ENCODE measurements around the gene ARHGAP19. TPM values are rescaled to one million over a fixed set of nuclear protein-coding genes. Genes with fewer than 3 reads are reported as not detected.

The ARHGAP19 gene
- total and polyA plus RNA-seq, 2 experiments from 2014 or later: 2.7 to 8.7 TPM

- Histone ChIP-seq H3K9me2 (replicated peaks; ENCODE audit: insufficient read depth) (no peaks in the 10 kb centered on the region), H3K27ac (no peak overlapping the region), H2AFZ (no peak overlapping the region), H3K79me2 (no peaks in the 10 kb centered on the region), H3K9me3 (ENCODE audit: low read depth) (no peaks in the 10 kb centered on the region), H4K20me1 (ENCODE audit: insufficient read depth, poor library complexity, severe bottlenecking) (no peaks in the 10 kb centered on the region), H3K4me2 (peak overlapping the region; percentile 3), H3K27me3 (peaks cover 58% of the 10 kb centered on the region), H3K4me3 (no peak overlapping the region), H3K4me1 (ENCODE audit: insufficient read depth) (no peaks in the 10 kb centered on the region), H3K36me3 (replicated peaks; ENCODE audit: insufficient read depth, low read depth) (no peaks in the 10 kb centered on the region)
- 47% methylated on average over 6 of the region's 6 CpGs for WGBS (ENCODE audit: low lambda C conversion rate, missing lambda C conversion rate)
- DNase-seq (ENCODE audit: low spot score): no peak
- no peak for TF ChIP-seq EZH2 (IDR thresholded peaks at IDR 0.05; ENCODE audit: borderline replicate concordance)
- TF ChIP-seq CTCF (IDR thresholded peaks at IDR 0.05; ENCODE audit: poor library complexity): no peak
- no peak for TF ChIP-seq EZH2phosphoT487 (IDR thresholded peaks at IDR 0.05; ENCODE audit: low read depth, severe bottlenecking, unreplicated experiment)
Measured at GRCh38 chr10:97179311-97179710, 113.1 kb downstream of the ARHGAP19 start.

- Histone ChIP-seq H3K4me1 (ENCODE audit: insufficient read depth) (no peaks in the 10 kb centered on the region), H3K27ac (no peak overlapping the region), H4K20me1 (ENCODE audit: insufficient read depth, poor library complexity, severe bottlenecking) (no peaks in the 10 kb centered on the region), H2AFZ (no peak overlapping the region), H3K9me3 (ENCODE audit: low read depth) (no peaks in the 10 kb centered on the region), H3K27me3 (peaks cover 45% of the 10 kb centered on the region), H3K4me3 (no peak overlapping the region), H3K79me2 (no peaks in the 10 kb centered on the region), H3K36me3 (replicated peaks; ENCODE audit: insufficient read depth, low read depth) (no peaks in the 10 kb centered on the region), H3K9me2 (replicated peaks; ENCODE audit: insufficient read depth) (no peaks in the 10 kb centered on the region), H3K4me2 (no peak overlapping the region)
- no peak for DNase-seq (ENCODE audit: low spot score)
- WGBS (ENCODE audit: low lambda C conversion rate, missing lambda C conversion rate): 50% methylated on average over 5 of the region's 5 CpGs
- TF ChIP-seq CTCF (IDR thresholded peaks at IDR 0.05; ENCODE audit: poor library complexity): no peak
- no peak for TF ChIP-seq EZH2phosphoT487 (IDR thresholded peaks at IDR 0.05; ENCODE audit: low read depth, severe bottlenecking, unreplicated experiment)
- TF ChIP-seq EZH2 (IDR thresholded peaks at IDR 0.05; ENCODE audit: borderline replicate concordance): no peak
Measured at GRCh38 chr10:97178074-97178473, 114.4 kb downstream of the ARHGAP19 start.

GRCh38 chr10:97176226-97176625 is 116.2 kb downstream of the ARHGAP19 start:
- no peaks in the 10 kb centered on the region for H3K9me3 ChIP-seq (ENCODE audit: low read depth)
- no peak overlapping the region for H3K4me3 ChIP-seq
- no peaks in the 10 kb centered on the region for H4K20me1 ChIP-seq (ENCODE audit: insufficient read depth, poor library complexity, severe bottlenecking)
- H3K27me3 ChIP-seq: peaks cover 39% of the 10 kb centered on the region
- WGBS (ENCODE audit: low lambda C conversion rate, missing lambda C conversion rate): 79% methylated on average over 5 of the region's 5 CpGs
- no peaks in the 10 kb centered on the region for H3K4me1 ChIP-seq (ENCODE audit: insufficient read depth)
- TF ChIP-seq CTCF (IDR thresholded peaks at IDR 0.05; ENCODE audit: poor library complexity): no peak
- no peak for TF ChIP-seq EZH2phosphoT487 (IDR thresholded peaks at IDR 0.05; ENCODE audit: low read depth, severe bottlenecking, unreplicated experiment)
- H3K4me2 ChIP-seq: no peak overlapping the region
- no peaks in the 10 kb centered on the region for H3K9me2 ChIP-seq (replicated peaks; ENCODE audit: insufficient read depth)
- no peaks in the 10 kb centered on the region for H3K79me2 ChIP-seq
- H2AFZ ChIP-seq: no peak overlapping the region
- DNase-seq (ENCODE audit: low spot score): no peak
- H3K36me3 ChIP-seq (replicated peaks; ENCODE audit: insufficient read depth, low read depth): no peaks in the 10 kb centered on the region
- H3K27ac ChIP-seq: no peak overlapping the region

- H3K9me2 ChIP-seq (replicated peaks; ENCODE audit: insufficient read depth): no peaks in the 10 kb centered on the region
- H3K79me2 ChIP-seq: no peaks in the 10 kb centered on the region
- H2AFZ ChIP-seq: no peak overlapping the region
- no peaks in the 10 kb centered on the region for H4K20me1 ChIP-seq (ENCODE audit: insufficient read depth, poor library complexity, severe bottlenecking)
- H3K4me1 ChIP-seq (ENCODE audit: insufficient read depth): no peaks in the 10 kb centered on the region
- no peak for TF ChIP-seq EZH2 (IDR thresholded peaks at IDR 0.05; ENCODE audit: borderline replicate concordance)
- TF ChIP-seq CTCF (IDR thresholded peaks at IDR 0.05; ENCODE audit: poor library complexity): no peak
- no peak for TF ChIP-seq EZH2phosphoT487 (IDR thresholded peaks at IDR 0.05; ENCODE audit: low read depth, severe bottlenecking, unreplicated experiment)
- no peak overlapping the region for H3K4me2 ChIP-seq
- H3K4me3 ChIP-seq: no peak overlapping the region
- H3K9me3 ChIP-seq (ENCODE audit: low read depth): no peaks in the 10 kb centered on the region
- WGBS (ENCODE audit: low lambda C conversion rate, missing lambda C conversion rate): 95% methylated on average over 4 of the region's 4 CpGs
- peaks cover 35% of the 10 kb centered on the region for H3K27me3 ChIP-seq
- H3K27ac ChIP-seq: no peak overlapping the region
- DNase-seq (ENCODE audit: low spot score): no peak
- H3K36me3 ChIP-seq (replicated peaks; ENCODE audit: insufficient read depth, low read depth): no peaks in the 10 kb centered on the region
Measured at GRCh38 chr10:97175586-97175985, 116.9 kb downstream of the ARHGAP19 start.
